ENCODE measurements around the gene MADD.
A peak's percentile ranks its signal among the peaks of the same experiment; 100 is the strongest.

MADD gene

DNA sequence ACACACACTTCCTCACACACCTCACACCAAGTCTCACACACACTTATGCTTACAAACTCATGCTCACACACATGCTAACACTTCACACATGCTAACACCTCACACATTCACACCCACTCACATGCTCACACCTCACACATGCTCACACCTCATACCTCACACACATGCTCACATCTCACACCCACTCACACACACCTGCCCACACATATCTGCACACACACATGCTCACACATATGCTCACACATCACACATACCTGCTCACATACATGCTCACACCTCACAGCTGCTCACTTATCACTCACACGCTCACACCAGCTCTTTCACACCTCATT, 87.0 kb downstream of the MADD start:
- DNase-seq (ENCODE audit: low read depth in 2 of 2) = no peak

DNA sequence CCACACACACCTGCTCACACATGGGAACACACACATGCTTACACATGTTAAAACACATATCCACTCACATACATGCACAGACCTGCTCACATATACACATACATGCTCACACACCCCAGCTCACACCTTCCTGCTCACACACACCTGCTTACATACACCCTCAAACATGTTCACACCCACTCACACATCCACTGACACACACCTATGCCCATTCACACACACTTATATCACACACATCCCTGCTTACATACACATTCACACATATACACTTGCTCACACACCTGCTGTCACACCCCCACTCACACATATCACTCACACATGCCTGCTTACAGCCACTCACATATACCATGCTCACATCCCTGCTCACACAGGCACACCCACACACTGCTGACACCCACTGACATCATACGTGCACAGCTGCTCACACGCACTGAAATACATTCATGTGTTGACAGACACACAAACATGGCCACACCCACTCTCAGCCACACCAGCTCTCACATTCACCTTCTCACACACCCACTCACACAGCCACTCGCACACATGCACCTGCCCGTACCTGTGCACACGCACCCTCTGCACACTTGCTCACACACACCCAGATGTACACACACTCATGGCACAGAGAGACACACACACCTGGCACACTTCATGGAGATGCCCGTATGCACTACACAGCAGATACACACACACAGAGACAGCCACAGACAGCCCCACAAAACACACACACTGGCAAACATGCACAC, 88.2 kb downstream of the MADD start:
- no peak for DNase-seq (ENCODE audit: low read depth in 2 of 2)

DNA sequence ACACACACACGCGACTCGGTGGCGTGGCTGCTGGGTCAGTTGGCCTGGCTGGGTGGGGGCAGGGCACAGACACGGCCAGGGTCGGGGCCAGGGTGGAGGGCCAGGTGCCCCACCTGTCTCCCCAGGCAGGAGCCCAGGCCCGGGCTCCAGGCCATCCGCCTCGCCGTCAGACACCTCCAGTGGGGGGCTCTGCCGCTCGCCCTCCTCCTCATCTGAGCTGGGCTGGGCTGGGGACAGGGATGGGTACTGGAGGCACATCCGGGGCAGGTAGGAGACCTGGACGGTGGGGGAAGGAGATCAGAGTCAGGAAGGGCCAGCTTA, 88.8 kb downstream of the MADD start:
- no peak for DNase-seq (ENCODE audit: low read depth in 2 of 2)

DNA sequence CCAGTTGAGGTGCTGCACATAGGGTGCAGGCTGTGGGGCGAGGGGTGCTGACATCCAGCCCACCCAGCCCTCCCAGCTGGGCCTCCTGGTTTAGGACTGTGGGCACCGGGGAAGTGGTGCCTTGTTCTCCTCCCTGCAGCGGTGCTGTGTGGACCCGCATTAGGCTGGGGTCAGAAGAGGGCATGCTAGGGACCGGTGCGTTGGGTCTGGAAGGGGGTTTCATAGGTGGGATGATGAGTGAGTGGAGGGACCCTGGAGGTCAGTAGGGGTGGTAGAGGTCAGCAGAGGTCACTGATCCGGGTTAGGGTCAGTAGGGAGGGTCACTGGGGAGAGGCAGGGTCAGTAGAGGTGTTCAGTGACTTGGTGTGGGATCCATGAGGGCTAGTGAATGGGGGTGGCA, 89.2 kb downstream of the MADD start:
- no peak for DNase-seq (ENCODE audit: low read depth in 2 of 2)

DNA sequence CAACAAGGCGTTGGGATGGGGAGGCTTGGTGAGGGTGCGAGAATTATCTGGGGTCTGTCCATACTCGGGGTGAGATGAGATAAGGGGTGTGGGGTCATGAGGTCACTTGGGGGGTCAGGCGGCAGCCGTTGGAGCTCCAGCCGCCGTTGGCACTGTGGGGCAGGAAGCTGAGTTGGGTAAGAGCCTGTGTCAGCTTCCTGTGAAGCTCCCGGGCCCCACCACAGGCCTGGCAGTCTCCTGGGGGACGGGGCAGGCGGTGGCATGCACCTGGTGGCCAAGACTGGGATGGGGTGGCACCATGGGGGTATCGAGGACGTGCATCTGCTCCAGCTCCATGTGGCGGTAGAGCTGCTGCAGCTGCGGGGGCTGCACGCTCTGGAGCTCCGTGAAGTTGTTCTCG, 89.7 kb downstream of the MADD start:
- no peak for DNase-seq (ENCODE audit: low read depth in 2 of 2)

DNA sequence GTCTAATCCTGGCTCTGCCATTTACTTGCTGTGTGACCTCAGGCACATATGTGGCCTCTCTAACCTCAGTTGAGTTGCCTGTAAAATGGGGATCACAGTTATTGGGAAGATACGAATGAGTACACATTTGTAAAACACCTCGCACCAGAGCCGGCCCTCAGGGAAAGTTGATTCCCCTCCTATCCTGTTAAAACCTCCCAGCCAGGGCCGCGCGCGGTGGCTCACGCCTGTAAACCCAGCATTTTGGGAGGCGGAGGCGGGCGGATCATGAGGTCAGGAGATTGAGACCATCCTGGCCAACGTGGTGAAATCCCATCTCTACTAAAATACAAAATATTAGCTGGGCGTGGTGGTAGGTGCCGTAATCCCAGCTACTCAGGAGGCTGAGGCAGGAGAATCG, 90.4 kb downstream of the MADD start:
- DNase-seq (ENCODE audit: low read depth in 2 of 2) = no peak

DNA sequence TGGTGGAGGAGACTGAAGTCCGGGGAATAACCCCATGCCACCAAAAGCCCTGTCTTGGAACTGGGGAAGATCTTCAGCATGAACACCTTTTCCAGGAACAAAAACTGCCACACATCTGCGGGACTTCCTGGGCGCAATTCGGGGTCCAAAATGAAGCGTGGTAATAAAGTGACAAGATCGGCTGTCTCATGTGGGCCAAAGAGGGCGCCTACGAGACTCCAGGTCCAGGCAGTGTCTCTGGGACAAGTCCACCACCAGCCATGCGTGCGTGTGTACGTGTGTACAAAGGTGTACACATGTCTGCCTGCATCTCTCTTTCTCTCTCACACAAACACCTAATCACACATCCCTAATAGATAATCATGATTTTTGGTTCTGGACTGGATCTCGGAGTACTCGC, 91.5 kb downstream of the MADD start:
- no peak for DNase-seq (ENCODE audit: low read depth in 2 of 2)

DNA sequence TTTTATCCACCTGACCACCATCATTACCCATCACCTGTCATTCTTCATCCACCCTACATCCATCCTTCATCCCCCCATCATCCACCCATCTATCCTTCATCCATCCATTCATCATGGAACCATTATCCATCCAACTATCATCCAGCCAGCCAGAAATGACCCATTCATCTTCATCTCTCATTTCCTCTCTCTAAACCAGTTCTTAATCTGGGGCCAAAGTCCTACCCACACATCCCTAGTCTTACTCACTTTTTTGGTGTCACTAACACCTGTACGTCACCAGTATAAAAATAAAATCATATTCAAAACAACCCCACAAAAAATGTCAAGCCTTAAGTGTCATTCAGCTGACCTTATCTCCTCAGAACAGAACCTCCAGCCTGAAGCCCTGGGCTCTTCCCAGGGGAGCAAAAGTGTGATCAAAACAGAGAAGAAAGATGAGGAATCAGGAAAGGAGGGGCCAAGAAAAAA, 96.1 kb downstream of the MADD start:
- DNase-seq (ENCODE audit: low read depth in 2 of 2) = no peak

DNA sequence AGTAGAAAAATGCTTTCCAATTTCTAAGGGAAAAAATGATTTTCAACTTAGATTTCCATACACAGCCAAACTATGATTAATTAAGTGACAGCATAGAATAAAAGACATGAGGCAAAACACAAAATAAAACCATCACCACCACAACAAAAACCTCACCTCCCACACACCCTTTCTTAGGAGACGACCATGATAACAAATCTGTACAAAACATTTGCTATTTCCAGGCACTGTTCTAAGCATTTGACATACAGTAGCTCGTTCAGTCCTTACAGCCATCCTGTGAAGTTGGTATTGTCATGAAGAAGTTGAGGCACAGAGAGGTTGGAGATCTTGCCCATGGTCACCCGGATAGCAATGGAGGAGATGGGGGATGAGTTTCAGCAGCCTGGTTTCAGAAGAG, 99.7 kb downstream of the MADD start:
- DNase-seq (ENCODE audit: low read depth in 2 of 2) = no peak

DNA sequence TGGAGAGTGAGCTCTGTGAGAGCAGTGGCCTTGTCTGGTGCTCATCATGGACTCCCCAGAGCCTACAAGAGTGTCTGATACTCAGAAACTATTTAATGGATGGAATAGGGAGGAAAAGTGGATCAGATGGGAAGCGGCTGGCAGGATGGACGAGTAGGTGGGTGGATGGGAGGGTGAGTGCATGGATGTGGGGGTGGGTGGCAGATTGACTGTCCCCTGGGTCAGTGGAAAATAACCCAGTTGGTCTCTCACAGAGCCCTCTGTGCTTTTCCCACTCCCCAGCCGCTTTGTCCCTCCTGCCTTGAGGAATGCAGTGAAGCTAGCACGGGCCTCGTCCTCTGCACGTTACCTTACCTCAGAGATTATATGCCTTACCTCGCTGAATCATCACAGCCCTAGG, 102.5 kb downstream of the MADD start:
- DNase-seq (ENCODE audit: low read depth in 2 of 2) = no peak

DNA sequence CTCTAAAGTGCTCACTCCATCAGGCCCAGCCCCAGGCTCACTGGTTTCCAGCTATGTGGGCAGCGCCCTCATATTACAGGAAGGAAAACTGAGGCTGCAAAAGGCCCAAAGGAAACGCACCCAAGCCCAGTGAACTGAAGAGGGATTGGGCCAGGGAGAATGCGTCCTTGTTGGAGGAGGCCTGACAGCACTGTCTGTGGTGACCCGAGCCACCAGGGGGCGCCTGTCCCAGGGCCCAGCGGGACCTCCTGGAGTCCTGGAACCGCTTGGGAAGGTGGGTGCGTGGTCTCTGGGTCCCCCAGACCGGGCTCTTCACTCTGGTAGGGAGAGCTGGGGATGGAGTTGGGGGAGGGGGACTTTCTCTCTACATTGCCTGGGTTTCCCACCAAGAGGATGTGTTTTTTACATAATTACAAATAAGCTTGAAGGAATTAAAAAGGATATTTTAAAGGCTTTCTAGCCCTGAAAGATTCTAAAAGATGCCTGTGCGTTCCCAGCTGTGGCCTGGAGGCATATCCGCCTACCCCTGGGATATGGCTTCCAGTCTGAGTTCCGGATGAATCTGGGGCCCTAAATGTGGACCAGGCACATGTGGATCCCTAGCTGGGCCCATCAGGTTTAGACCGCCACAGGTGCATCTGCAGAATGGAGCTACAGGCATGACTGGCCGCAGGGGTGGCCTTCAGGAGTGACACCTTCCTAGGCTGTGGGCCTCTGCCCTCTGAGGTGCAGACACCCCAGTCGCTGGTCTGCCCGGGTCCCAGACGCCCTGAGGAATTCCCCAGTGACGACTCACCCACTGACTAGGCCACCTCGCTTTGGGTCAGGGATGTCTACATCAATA, 104.2 kb downstream of the MADD start:
- DNase-seq (ENCODE audit: low read depth in 2 of 2) = peak; percentile 84 to 87

DNA sequence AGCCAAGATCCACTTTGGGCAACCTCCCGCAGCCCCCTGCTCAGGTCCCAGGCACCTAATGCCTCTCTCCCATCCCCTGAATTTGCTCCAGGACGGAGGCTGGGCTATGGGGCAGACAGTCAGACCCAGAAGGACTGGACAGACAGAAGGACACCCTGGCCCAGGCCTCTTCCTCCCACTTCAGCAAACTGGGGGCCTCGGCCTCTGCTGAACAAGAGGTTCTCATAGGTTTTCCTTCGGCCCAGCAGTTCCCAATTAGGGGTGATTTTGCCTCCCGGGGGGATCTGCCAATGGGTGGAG, 104.7 kb downstream of the MADD start:
- DNase-seq (ENCODE audit: low read depth in 2 of 2) = no peak

DNA sequence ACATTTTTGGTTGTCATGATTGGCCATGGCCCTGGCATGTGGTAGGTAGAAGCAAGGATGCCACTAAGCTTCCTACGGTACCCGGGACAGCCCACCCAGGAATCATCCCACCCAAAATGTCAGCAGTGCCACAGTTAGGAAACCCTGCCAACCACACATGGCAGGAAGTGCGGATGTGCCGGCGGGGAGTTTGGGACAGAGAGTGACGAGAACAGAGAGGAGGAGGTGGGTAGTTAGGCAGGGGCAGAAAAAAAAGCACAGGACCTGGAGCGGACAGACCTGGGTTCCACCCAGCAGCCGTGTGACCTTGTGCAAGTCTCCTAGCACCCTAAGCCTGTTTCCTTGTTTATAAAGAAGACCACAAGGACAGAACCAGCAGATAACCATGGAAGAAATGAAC, 105.1 kb downstream of the MADD start:
- no peak for DNase-seq (ENCODE audit: low read depth in 2 of 2)

DNA sequence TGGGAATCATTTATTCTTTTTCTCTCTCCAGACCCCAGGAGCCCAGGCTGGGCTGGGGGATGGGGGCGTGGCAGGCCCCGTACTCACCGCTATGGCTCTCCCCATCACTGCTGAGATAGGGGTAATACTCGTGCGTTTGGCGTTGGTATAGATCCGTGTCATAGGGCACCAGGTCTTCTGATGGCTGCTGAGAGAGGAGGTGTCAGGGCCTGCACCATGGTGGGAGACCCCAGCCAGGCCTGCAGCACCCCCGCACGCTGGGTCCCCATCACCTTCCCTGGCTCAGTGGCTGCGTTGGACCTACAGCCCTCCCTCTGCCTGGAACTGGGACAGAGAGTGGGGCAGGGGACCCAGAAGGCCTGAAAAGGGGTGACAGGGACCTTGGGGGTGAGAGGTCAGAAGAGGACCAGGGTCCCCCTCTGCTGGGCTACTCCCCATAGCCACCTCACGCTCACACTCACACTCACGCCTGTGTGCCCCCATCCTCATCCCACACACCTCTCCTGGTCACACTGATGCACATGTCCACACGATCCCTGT, 105.7 kb downstream of the MADD start:
- no peak for DNase-seq (ENCODE audit: low read depth in 2 of 2)

DNA sequence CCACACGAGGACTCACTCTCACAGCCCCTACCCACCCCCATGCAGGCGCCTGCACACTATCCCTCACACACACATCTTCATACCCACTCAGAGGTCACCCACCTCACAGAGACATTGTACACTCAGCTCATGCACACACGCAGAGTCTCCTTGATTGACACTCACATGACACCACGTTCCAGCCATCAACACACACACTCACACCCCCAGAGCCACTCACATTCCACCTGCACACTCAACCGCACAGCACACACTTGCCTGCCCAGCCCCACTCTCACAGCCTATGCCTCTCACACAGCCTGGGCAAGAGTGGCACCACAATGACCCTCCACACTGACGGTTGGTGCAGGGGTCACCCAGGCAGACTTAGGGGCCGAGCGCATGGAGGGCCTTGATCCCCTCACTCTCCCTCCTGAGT, 106.2 kb downstream of the MADD start:
- DNase-seq (ENCODE audit: low read depth in 2 of 2) = no peak

DNA sequence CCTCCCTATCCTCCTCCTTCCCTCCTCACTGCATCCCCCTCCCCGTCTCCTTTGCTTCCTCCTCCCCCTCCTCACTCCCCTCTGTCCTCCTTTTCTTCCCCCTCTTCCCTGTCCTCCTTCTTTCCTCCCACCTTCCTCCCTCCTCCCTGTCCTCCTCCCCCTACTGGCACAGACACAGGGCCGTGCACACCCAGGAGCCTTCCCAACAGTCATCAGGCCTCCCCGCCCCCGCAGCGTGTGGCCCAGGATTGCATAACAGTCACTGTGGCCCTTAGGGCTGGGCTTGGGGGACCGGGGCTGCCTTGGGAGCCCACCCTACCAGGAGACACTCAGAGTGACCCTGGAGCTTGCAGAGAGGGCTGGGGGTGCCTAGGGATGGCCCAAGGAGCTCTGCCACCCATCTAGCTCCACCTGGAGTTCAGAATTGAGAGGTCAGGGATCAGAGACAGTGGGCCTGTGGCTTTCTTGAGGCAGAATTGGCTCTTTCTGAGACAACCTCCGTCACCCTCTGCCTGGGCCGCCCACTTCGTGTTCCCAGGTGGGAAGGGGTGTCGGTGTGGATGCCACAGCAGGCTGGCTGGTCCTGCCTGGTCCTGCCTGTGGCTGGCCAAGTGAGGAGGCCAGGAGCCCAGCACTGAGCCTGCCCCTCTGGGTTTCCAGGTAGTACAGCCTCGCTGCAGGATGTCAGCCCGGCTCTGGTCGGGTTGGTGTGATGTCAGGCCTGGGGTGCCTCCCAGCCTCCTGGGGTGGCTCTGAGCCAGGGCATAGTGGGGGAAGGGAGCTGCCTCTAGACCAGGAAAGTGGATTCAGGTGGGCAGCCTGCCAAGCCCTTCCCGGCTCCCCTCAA, 106.8 kb downstream of the MADD start:
- DNase-seq (ENCODE audit: low read depth in 2 of 2) = no peak

DNA sequence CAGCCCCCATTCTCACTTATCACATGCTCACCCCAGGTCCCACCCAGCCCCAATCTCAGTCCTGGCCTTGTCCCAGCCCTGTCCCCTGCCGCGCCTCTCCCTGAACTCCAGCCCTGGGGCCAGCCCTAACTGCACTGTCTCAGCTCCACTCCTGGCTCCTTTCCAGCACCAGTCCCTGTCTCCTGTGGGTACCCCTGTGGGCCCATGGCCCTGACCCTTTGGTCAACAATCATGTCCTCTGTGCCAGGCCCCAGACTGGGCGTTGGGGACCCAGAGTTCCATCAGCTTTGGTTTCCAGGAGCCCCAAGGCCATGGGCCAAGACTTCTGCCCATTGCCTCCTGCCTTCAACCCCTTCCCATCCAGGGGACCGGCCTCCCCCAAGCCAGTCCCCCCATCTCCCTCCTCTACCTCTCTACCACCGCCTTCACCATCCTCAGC, 107.7 kb downstream of the MADD start:
- DNase-seq (ENCODE audit: low read depth in 2 of 2) = no peak

DNA sequence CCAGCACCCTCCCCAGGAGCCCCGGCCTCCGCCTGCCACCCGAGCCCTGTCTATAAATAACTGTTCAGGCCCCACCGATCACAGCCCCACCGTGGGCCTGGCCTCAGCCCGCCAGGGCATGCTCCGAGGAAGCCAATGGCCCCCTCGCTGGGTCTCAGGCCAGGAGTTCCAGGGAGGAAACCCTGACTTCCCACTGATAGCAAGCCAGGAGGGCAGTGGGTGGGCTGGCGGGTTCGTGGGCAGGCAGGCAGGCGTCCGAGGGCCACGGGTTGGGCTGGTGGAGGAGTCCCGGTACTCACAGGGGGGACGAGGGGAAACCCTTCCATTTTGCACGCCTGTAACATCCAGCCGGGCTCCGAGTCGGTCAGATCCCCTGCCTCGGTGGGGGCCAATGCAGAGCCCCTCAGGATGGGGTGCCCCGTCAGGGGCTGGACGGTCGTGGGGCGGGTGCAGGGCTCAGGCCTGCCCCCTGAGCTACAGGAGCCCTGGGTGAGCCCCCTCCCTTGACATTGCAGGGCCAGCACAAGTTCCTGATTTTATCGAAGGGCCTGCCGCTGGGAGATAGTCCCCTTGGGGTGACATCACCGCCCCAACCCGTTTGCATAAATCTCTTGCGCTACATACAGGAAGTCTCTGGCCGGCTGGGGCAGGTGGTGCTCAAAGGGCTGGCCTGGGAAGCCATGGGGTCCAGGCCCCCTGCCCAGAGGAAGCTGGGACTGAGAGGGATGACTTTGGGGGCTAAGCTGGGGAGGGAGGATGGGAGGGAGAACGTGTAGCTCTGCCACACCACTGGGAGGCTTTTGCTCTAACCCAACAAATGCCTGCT, 108.3 kb downstream of the MADD start, which contains the start of gene SPI1:
Gene SPI1 (minus strand): TSS at position 538 of the 826 bp plus-strand sequence. CDS start 194 bp downstream, at position 344.
- DNase-seq (ENCODE audit: low read depth in 2 of 2) = no peak

DNA sequence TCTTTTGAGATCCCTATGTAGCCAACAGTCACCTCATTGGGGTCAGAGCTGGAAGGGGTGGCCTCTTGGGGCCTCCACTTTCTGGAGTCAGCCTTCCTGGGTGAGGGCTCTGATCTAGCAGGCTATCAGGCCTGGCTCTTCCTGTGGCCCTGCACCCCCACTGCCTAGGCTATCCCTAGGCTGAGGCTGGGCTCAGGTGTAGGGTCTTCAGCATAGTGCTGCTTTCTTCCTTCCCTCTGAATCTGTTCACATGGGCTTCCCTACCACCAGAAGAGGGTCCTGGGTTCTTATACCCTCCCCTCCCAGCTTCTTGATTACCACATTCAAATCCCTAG, 108.9 kb downstream of the MADD start:
- no peak for DNase-seq (ENCODE audit: low read depth in 2 of 2)

DNA sequence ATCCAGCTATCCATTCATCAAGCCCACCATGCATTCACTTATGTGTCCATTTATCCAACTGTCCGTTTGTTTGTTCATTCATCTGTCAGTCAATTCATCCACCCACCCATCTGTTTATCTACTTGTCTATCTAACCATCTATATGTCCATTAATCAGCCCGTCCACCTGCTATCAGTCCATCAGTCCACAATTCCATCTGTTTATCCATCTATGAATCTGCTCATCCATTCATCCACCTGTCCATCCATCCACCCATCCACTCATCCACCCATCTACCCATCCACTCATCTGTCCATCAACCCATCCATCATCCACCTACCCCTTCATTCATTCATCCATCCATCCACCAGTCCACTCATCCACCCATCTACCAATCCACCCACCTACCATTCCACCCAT, 109.4 kb downstream of the MADD start:
- DNase-seq (ENCODE audit: low read depth in 2 of 2) = no peak
